Mesothelial cell of epicardium (in vitro differentiated cells): ENCODE measurements around the gene KIAA0825. TPM values are rescaled to one million over a fixed set of nuclear protein-coding genes. Genes with fewer than 3 reads are reported as not detected.

ENCODE experiments used
- DNase-seq, 2 experiments: peaks; one replicate each; pipeline ENCODE4 v3.0.0; 2021; ENCODE audit warnings: low spot score in 2 of 2; ENCODE audit not compliant: unreplicated experiment in 2 of 2
- H3K27ac Mint-ChIP-seq: 2 replicates; pipeline ENCODE4 v1.8.0; 2021; ENCODE audit warnings: mixed read lengths
- H3K27me3 Mint-ChIP-seq: 2 replicates; pipeline ENCODE4 v1.8.0; 2021; ENCODE audit warnings: low read depth, mixed read lengths
- H3K36me3 Mint-ChIP-seq: 2 replicates; pipeline ENCODE4 v1.8.0; 2021; ENCODE audit warnings: mixed read lengths
- H3K4me1 Mint-ChIP-seq: 2 replicates; pipeline ENCODE4 v1.8.0; 2021; ENCODE audit warnings: mixed read lengths
- H3K4me3 Mint-ChIP-seq: 2 replicates; pipeline ENCODE4 v1.8.0; 2021; ENCODE audit warnings: mild to moderate bottlenecking, moderate library complexity, mixed read lengths
- H3K9me3 Mint-ChIP-seq: 2 replicates; pipeline ENCODE4 v1.8.0; 2021; ENCODE audit warnings: mixed read lengths
- CTCF ChIP-seq: fragments of 200-600 bp; sonication (generic); IDR thresholded peaks from one replicate; pipeline ENCODE4 v1.5.0; 2021; ENCODE audit warnings: antibody characterized with exemption; ENCODE audit not compliant: unreplicated experiment
- total RNA-seq: library from RNA; stranded (reverse); gene quantifications from 3 replicates; pipeline ENCODE4 v1.2.1, GENCODE V29; 2021

The KIAA0825 gene
- total RNA-seq, 1 donor from 2014 or later = 5.4 TPM

DNA sequence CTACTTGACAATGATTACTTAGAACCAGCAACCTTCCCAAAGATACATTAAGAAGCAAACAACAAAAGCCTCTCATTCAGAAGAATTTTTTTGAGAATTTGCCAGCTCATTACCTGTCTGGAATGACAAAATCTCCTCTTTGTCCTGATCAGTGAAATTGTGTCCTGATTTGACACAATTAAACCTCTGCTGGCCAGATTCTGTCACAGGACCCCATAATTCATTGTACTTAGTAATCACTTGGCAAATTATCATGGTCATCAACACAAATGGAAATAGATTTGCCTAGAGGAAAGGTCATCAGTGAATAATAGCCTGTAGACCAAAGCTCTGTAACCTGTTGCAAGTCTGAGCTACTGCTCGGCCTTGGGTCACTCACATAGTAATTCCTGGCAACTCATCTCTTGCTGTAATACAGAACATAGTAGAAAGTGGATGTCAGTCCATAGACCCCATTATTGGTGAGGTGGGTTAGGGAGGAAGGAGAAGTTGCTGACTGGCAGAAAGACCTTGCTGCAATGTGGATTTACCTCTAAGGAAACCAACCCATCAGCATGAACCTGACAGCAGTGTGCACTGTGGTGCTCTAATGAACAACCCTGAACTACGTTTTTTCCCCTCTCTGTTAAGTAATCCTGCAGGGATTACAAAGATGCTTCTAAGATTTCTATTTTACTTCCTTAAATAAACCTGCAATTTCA is 370.1 kb downstream of the KIAA0825 start:
- no peaks in the 10 kb centered on the region for H3K36me3 Mint-ChIP-seq
- no peak for TF ChIP-seq CTCF
- H3K4me1 Mint-ChIP-seq = no peaks in the 10 kb centered on the region
- no peak overlapping the region for H3K27ac Mint-ChIP-seq
- no peaks in the 10 kb centered on the region for H3K27me3 Mint-ChIP-seq
- H3K9me3 Mint-ChIP-seq = no peaks in the 10 kb centered on the region
- no peak for DNase-seq
- no peak overlapping the region for H3K4me3 Mint-ChIP-seq

- TF ChIP-seq CTCF = no peak
- Mint-ChIP-seq H3K9me3 (no peaks in the 10 kb centered on the region), H3K36me3 (no peaks in the 10 kb centered on the region), H3K27me3 (no peaks in the 10 kb centered on the region), H3K4me1 (peaks cover 14% of the 10 kb centered on the region), H3K4me3 (no peak overlapping the region), H3K27ac (no peak overlapping the region)
- DNase-seq = no peak
Observed at GRCh38 chr5:94245608-94246007, 372.8 kb downstream of the KIAA0825 start.

GRCh38 chr5:94244921-94245320 is 373.5 kb downstream of the KIAA0825 start:
- Mint-ChIP-seq H3K36me3 (no peaks in the 10 kb centered on the region), H3K4me1 (peaks cover 18% of the 10 kb centered on the region), H3K27ac (no peak overlapping the region), H3K9me3 (no peaks in the 10 kb centered on the region), H3K4me3 (no peak overlapping the region), H3K27me3 (no peaks in the 10 kb centered on the region)
- TF ChIP-seq CTCF = no peak
- no peak for DNase-seq

GRCh38 chr5:94243612-94244011 is 374.8 kb downstream of the KIAA0825 start:
- no peak overlapping the region for H3K27ac Mint-ChIP-seq
- peaks cover 25% of the 10 kb centered on the region for H3K4me1 Mint-ChIP-seq
- H3K9me3 Mint-ChIP-seq = no peaks in the 10 kb centered on the region
- no peak for DNase-seq
- no peak for TF ChIP-seq CTCF
- H3K27me3 Mint-ChIP-seq = no peaks in the 10 kb centered on the region
- no peaks in the 10 kb centered on the region for H3K36me3 Mint-ChIP-seq
- no peak overlapping the region for H3K4me3 Mint-ChIP-seq

GRCh38 chr5:94240993-94241651 is 377.3 kb downstream of the KIAA0825 start:
- no peak for TF ChIP-seq CTCF
- Mint-ChIP-seq H3K9me3 (peaks cover 2% of the 10 kb centered on the region), H3K36me3 (peaks cover 1% of the 10 kb centered on the region), H3K27me3 (no peaks in the 10 kb centered on the region), H3K27ac (no peak overlapping the region), H3K4me3 (no peak overlapping the region), H3K4me1 (peaks cover 28% of the 10 kb centered on the region)
- no peak for DNase-seq
